Osteocyte (in vitro differentiated cells): ENCODE measurements around the gene GLYATL1B. TPM values are rescaled to one million over a fixed set of nuclear protein-coding genes. Genes with fewer than 3 reads are reported as not detected.
"Not testable (repeated sequence)": the region's sequence is repeated elsewhere in the genome, so short reads cannot be mapped to it uniquely, and the experiment has no call there.

ENCODE experiments used
- DNase-seq: peaks from one replicate; pipeline ENCODE4 v3.0.0; 2021; ENCODE audit warnings: mixed read lengths; ENCODE audit not compliant: unreplicated experiment; ENCODE audit errors: extremely low spot score
- H3K27ac Mint-ChIP-seq: one replicate; pipeline ENCODE4 v1.8.0; 2021; ENCODE audit warnings: mild to moderate bottlenecking, mixed read lengths; ENCODE audit not compliant: unreplicated experiment
- H3K27me3 Mint-ChIP-seq: one replicate; pipeline ENCODE4 v1.8.0; 2021; ENCODE audit warnings: mixed read lengths; ENCODE audit not compliant: unreplicated experiment
- H3K36me3 Mint-ChIP-seq: one replicate; pipeline ENCODE4 v1.8.0; 2021; ENCODE audit warnings: mixed read lengths; ENCODE audit not compliant: unreplicated experiment
- H3K4me1 Mint-ChIP-seq: one replicate; pipeline ENCODE4 v1.8.0; 2021; ENCODE audit warnings: mixed read lengths; ENCODE audit not compliant: unreplicated experiment
- H3K4me3 Mint-ChIP-seq: one replicate; pipeline ENCODE4 v1.8.0; 2021; ENCODE audit warnings: mild to moderate bottlenecking, moderate library complexity, mixed read lengths; ENCODE audit not compliant: unreplicated experiment
- H3K9me3 Mint-ChIP-seq: one replicate; pipeline ENCODE4 v1.8.0; 2021; ENCODE audit warnings: mixed read lengths; ENCODE audit not compliant: unreplicated experiment
- long read RNA-seq: library from polyadenylated mRNA; unstranded; transcript quantifications from one replicate; pipeline ENCODE4 v2.0.0, GENCODE V29; 2021
- total RNA-seq: library from RNA; stranded (reverse); gene quantifications from 2 replicates; pipeline ENCODE4 v1.2.1, GENCODE V29; 2021
- TF ChIP-seq, protein P1 (sequence below): fragments of 200-600 bp; sonication (generic); IDR thresholded peaks from 2 replicates; pipeline ENCODE4 v1.5.0; 2021; ENCODE audit warnings: antibody characterized with exemption, mild to moderate bottlenecking, moderate library complexity

GLYATL1B gene, protein sequence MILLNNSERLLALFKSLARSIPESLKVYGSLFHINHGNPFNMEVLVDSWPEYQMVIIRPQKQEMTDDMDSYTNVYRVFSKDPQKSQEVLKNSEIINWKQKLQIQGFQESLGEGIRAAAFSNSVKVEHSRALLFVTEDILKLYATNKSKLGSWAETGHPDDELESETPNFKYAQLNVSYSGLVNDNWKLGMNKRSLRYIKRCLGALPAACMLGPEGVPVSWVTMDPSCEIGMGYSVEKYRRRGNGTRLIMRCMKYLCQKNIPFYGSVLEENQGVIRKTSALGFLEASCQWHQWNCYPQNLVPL
- total RNA-seq, result not detected in 2 replicates
- long read RNA-seq, result 0 reads

DNA sequence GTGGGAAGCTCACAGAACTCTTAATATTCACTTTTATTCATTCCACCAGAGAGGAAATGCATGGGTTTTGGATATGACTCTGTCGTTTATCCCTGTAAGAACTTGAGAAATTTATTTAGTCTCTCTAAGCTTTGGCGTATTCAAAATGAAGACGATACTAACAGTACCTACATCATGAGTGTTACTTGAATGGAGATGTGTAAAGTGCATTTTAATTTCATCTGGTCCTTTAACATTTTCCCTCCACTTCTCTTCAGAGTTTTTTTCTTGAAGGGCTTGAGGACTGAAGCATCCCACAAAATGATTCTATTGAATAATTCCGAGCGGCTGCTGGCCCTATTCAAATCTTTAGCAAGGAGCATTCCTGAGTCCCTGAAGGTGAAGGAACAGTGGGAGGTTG is at the start of gene GLYATL1B:
Gene GLYATL1B, plus strand, starts transcription at position 301 of the 400 bp plus-strand sequence. Its CDS starts 0 bp downstream, at position 301.
- peaks cover 63% of the 10 kb centered on the region for H3K27me3 Mint-ChIP-seq
- H3K4me1 Mint-ChIP-seq, H3K27ac Mint-ChIP-seq, H3K4me3 Mint-ChIP-seq, DNase-seq, H3K36me3 Mint-ChIP-seq, H3K9me3 Mint-ChIP-seq: not testable (repeated sequence)

DNA sequence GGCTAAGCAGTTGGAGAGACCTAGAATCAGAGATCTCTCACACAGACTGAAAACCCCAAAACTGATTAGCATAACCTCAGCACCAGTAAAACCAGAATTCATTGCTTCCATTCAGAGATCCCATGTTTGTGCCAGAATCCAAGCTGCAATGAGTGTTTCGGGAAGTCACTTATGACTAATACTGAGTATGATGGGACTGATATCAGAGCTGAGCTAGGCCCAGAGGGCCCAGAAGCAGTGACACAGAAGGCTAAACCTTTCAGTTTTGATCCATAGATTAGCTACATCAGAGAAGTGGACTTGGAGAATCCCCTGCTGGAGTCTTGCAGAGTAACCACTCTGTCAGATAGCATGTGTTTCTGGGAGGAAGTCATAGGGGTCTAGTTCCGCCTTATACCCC is 49.6 kb upstream of the GLYATL1B start:
- not testable (repeated sequence) for H3K4me3 Mint-ChIP-seq, DNase-seq, H3K36me3 Mint-ChIP-seq, H3K27me3 Mint-ChIP-seq, H3K9me3 Mint-ChIP-seq, H3K27ac Mint-ChIP-seq, H3K4me1 Mint-ChIP-seq

DNA sequence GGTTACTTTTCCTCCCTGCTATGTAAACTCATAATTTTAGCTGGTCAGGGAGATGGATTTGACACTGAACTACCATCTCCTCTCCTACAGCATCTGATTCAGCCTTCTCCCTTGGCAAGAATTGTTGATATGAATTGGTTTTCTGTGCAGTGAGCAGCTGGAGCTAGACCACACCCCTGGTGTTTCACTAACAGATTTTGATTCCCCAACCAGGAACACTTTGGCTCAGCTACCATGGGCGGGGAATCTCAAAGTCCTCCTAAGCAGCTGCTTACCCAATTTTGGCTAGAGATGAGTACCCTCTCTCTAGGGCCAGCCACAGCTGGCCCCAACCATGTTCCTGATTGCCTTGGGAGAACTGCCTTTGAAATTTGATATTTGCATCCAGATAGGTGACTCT is 48.7 kb upstream of the GLYATL1B start:
- not testable (repeated sequence) for H3K4me3 Mint-ChIP-seq, H3K9me3 Mint-ChIP-seq, H3K4me1 Mint-ChIP-seq, H3K27ac Mint-ChIP-seq, H3K27me3 Mint-ChIP-seq, H3K36me3 Mint-ChIP-seq, DNase-seq

DNA sequence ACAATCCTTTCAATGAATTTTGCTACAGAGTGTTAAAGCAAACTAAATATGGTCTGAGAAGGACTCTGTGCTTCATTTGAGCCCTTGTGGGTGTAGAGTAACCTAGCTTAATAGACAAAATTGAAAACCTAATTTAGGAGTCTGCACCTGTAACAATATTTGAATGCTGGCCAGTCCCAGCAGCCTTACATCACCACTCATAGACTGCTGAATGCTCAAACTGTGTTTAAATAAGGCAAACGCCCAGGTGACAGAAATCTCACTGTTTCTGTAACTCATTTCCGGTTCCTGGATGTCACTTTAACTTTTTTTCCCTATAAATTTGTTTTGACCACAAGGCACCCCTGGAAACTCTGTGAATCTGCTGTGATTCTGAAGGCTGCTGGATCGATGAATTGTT is 45.5 kb upstream of the GLYATL1B start:
- Mint-ChIP-seq H3K36me3 (no peaks in the 10 kb centered on the region), H3K4me3 (no peak overlapping the region), H3K27me3 (peaks cover 3% of the 10 kb centered on the region), H3K4me1 (no peaks in the 10 kb centered on the region), H3K27ac (no peak overlapping the region), H3K9me3 (no peaks in the 10 kb centered on the region)
- DNase-seq, result no peak
- TF ChIP-seq, protein P1, sequence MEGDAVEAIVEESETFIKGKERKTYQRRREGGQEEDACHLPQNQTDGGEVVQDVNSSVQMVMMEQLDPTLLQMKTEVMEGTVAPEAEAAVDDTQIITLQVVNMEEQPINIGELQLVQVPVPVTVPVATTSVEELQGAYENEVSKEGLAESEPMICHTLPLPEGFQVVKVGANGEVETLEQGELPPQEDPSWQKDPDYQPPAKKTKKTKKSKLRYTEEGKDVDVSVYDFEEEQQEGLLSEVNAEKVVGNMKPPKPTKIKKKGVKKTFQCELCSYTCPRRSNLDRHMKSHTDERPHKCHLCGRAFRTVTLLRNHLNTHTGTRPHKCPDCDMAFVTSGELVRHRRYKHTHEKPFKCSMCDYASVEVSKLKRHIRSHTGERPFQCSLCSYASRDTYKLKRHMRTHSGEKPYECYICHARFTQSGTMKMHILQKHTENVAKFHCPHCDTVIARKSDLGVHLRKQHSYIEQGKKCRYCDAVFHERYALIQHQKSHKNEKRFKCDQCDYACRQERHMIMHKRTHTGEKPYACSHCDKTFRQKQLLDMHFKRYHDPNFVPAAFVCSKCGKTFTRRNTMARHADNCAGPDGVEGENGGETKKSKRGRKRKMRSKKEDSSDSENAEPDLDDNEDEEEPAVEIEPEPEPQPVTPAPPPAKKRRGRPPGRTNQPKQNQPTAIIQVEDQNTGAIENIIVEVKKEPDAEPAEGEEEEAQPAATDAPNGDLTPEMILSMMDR, result no peak

DNA sequence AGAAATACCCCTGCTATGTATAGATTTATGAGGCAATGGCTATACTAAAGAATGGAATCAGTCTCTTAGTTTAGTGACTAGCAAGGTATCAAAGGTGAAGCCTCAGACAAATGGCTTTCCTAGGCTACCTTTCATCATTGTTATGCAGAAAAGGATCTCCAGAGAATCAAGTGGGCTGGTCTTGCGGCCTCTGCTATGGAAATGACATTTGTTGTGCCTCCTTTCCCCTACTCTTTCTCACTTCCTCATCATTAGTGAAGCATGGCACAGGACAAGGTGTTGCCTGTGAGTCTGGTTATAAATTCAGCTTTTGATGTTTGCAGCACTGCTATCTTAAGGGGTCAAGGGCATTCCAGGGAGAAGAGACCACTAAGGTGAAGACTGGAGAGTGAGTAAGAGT is 34.7 kb upstream of the GLYATL1B start:
- H3K9me3 Mint-ChIP-seq, H3K36me3 Mint-ChIP-seq, DNase-seq, H3K27ac Mint-ChIP-seq, H3K4me3 Mint-ChIP-seq, H3K4me1 Mint-ChIP-seq: not testable (repeated sequence)
- peaks cover 37% of the 10 kb centered on the region for H3K27me3 Mint-ChIP-seq

DNA sequence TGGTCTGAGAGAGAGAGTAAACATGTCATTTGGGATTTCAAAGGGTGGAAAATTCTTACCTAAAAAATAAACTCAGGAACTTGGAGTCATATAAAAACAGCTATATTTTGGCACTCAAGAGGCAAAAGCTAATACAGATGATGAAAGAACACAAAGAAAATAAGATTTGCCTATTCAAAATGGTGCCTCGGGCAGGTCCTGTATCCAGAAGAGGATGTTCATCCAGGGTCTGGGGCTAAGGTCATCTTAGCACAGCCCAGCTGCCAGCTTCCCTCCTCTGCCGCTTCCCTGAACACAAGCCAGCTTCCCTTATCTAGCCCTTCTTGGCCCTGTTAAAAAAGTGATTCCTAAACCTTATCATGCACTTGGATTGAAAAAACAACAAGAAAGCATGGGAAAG is 33.8 kb upstream of the GLYATL1B start:
- peaks cover 43% of the 10 kb centered on the region for H3K27me3 Mint-ChIP-seq

DNA sequence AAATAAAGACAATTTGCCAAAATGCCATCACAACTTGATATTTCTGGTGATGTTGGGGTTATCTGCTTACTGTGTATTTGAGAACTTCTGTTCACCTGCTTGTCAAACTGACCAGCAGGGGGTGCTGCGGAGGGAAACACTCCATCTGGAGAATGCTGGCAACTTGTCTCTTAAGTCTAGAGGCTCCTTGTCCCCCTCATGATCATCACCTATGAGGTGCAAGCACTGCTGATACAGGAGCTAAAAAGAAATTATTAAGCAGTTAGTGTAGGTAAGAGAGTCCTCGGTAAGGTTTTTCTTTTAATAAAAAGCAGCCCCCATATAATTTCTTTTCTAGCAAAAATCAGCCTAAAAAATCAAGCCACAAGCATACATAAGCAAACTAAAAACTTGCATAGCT is 32.7 kb upstream of the GLYATL1B start:
- DNase-seq, result no peak
- Mint-ChIP-seq H3K36me3 (no peaks in the 10 kb centered on the region), H3K27ac (no peak overlapping the region), H3K4me3 (no peak overlapping the region), H3K9me3 (no peaks in the 10 kb centered on the region), H3K4me1 (peaks cover 3% of the 10 kb centered on the region), H3K27me3 (peaks cover 41% of the 10 kb centered on the region)
- TF ChIP-seq, protein P1, result peak; percentile 66

More for the DNA sequence above, 33.8 kb upstream of the GLYATL1B start:
- H3K4me1 Mint-ChIP-seq, H3K4me3 Mint-ChIP-seq, H3K36me3 Mint-ChIP-seq, H3K9me3 Mint-ChIP-seq, DNase-seq, H3K27ac Mint-ChIP-seq: not testable (repeated sequence)
